Neural cell (in vitro differentiated cells): Measurements from ENCODE around the gene EPC2.

ENCODE experiments used
- CTCF ChIP-seq: fragments of 450-650 bp; IDR thresholded peaks from 2 replicates; pipeline ENCODE4 v1.5.1; 2014; ENCODE audit warnings: antibody characterized with exemption, mild to moderate bottlenecking, moderate library complexity; ENCODE audit not compliant: poor library complexity, severe bottlenecking
- EZH2 ChIP-seq: fragments of 200-600, 300-800 bp; shearing (Covaris generic), sonication (generic); IDR thresholded peaks from 2 replicates; pipeline ENCODE4 v1.6.1; 2014; ENCODE audit warnings: antibody characterized with exemption, low read length, borderline replicate concordance, mild to moderate bottlenecking; ENCODE audit not compliant: insufficient read depth, poor library complexity, severe bottlenecking

GRCh38 chr2:148617219-148617618 is 27.3 kb upstream of the EPC2 start:
- TF ChIP-seq CTCF (no peak), EZH2 (no peak)
